Ishikawa (cell line): Measurements from ENCODE around the gene PANK3.

ENCODE experiments used
- CEBPB ChIP-seq: IDR thresholded peaks from 2 replicates; pipeline ENCODE4 v1.6.1; 2012
- EP300 ChIP-seq: IDR thresholded peaks from 2 replicates; pipeline ENCODE4 v1.6.1; 2012; ENCODE audit warnings: borderline replicate concordance
- FOXM1 ChIP-seq: IDR thresholded peaks from 2 replicates; pipeline ENCODE4 v1.6.1; 2012; ENCODE audit warnings: low read depth, borderline replicate concordance
- MAX ChIP-seq: IDR thresholded peaks from 2 replicates; pipeline ENCODE4 v1.6.1; 2012
- RAD21 ChIP-seq: IDR thresholded peaks from 2 replicates; pipeline ENCODE4 v1.6.1; 2012; ENCODE audit warnings: low read depth
- TAF1 ChIP-seq: IDR thresholded peaks from 2 replicates; pipeline ENCODE4 v1.6.1; 2012; ENCODE audit warnings: low read depth, mild to moderate bottlenecking
- TCF12 ChIP-seq: IDR thresholded peaks from 2 replicates; pipeline ENCODE4 v1.6.1; 2012; ENCODE audit warnings: low read depth
- USF1 ChIP-seq: IDR thresholded peaks from 2 replicates; pipeline ENCODE4 v1.6.1; 2012
- ZBTB7A ChIP-seq: IDR thresholded peaks from 2 replicates; pipeline ENCODE4 v1.6.1; 2012; ENCODE audit warnings: low read depth

GRCh38 chr5:168612123-168612522 is 33.0 kb upstream of the PANK3 start:
- TF ChIP-seq TAF1, result no peak
- TF ChIP-seq ZBTB7A, result no peak
- TF ChIP-seq MAX, result no peak
- TF ChIP-seq RAD21, result no peak
- TF ChIP-seq FOXM1, result no peak
- TF ChIP-seq TCF12, result no peak
- no peak for TF ChIP-seq USF1
- TF ChIP-seq CEBPB, result no peak
- no peak for TF ChIP-seq EP300
